ENCODE results near the gene CDH20. TPM values are rescaled to one million over a fixed set of nuclear protein-coding genes. Genes with fewer than 3 reads are reported as not detected.

Gene CDH20
- polyA plus RNA-seq (2013, experiment 1 of 2; ENCODE audit: insufficient read length), result 0.11 TPM
- polyA plus RNA-seq (2013, experiment 2 of 2; ENCODE audit: insufficient read length), result 0.12 TPM

GRCh38 chr18:61333271-61333745 lies at the start of gene CDH20:
Gene CDH20, plus strand, starts transcription at chr18:61333430.
- no peak for DNase-seq

- DNase-seq, result no peak
Measured at GRCh38 chr18:61284039-61284438, 49.2 kb upstream of the CDH20 start.

- no peak for DNase-seq
Measured at GRCh38 chr18:61285777-61286176, 47.5 kb upstream of the CDH20 start.

GRCh38 chr18:61286867-61287266 lies 46.4 kb upstream of the CDH20 start:
- no peak for DNase-seq

- no peak for DNase-seq
Measured at GRCh38 chr18:61290616-61291015, 42.6 kb upstream of the CDH20 start.

- DNase-seq, result no peak
Measured at GRCh38 chr18:61292280-61293035, 40.8 kb upstream of the CDH20 start.

- DNase-seq, result no peak
Measured at GRCh38 chr18:61295153-61295552, 38.1 kb upstream of the CDH20 start.

- DNase-seq, result peak; percentile 11
Measured at GRCh38 chr18:61308004-61308403, 25.2 kb upstream of the CDH20 start.

- peak; percentile 31 for DNase-seq
Measured at GRCh38 chr18:61308795-61309393, 24.3 kb upstream of the CDH20 start.

GRCh38 chr18:61322265-61322873 lies 10.9 kb upstream of the CDH20 start:
- peak; percentile 59 for DNase-seq

GRCh38 chr18:61323951-61324350 lies 9.3 kb upstream of the CDH20 start:
- no peak for DNase-seq

- DNase-seq, result no peak
Measured at GRCh38 chr18:61326407-61326806, 6.8 kb upstream of the CDH20 start.

- DNase-seq, result no peak
Measured at GRCh38 chr18:61329398-61329797, 3.8 kb upstream of the CDH20 start.

- DNase-seq, result no peak
Measured at GRCh38 chr18:61331051-61331450, 2.2 kb upstream of the CDH20 start.

GRCh38 chr18:61333746-61334490 lies 688 bp downstream of the CDH20 start:
- DNase-seq, result peak; percentile 21

GRCh38 chr18:61334491-61334850 lies 1.2 kb downstream of the CDH20 start:
- DNase-seq, result no peak

GRCh38 chr18:61334951-61335683 lies 1.9 kb downstream of the CDH20 start:
- no peak for DNase-seq

- DNase-seq, result peak; percentile 16
Measured at GRCh38 chr18:61335684-61336555, 2.7 kb downstream of the CDH20 start.

- no peak for DNase-seq
Measured at GRCh38 chr18:61336766-61337165, 3.5 kb downstream of the CDH20 start.

- no peak for DNase-seq
Measured at GRCh38 chr18:61337527-61337926, 4.3 kb downstream of the CDH20 start.

- no peak for DNase-seq
Measured at GRCh38 chr18:61340148-61340547, 6.9 kb downstream of the CDH20 start.
